HCT116 (cell line): ENCODE data around the gene ATP6V0D1. TPM values are rescaled to one million over a fixed set of nuclear protein-coding genes. Genes with fewer than 3 reads are reported as not detected.

Experiments
- ATAC-seq: fragments of 200-7000 bp; cut with Tn5 transposase; 2 replicates; pipeline ENCODE4 v1.9.1; 2020; ENCODE audit warnings: mild to moderate bottlenecking, moderate library complexity
- BruUV-seq: library from RNA; stranded (reverse); fragments of 400-500 nt; replicated peaks from 2 replicates; lab custom pipeline; 2021; lab: Mats Ljungman, UMichigan
- CTCF ChIA-PET: fragments of 300-600 bp; sonication (Branson Sonifier 250); formaldehyde crosslinking; loops from one replicate; lab custom pipeline; 2021; ENCODE audit warnings: antibody characterized with exemption; lab: Charles Lee
- POLR2A ChIA-PET: fragments of 300-600, 350-600 bp; sonication (Branson Sonifier 250); formaldehyde crosslinking; loops from one replicate; lab custom pipeline; 2021; ENCODE audit warnings: antibody characterized with exemption; lab: Charles Lee
- RAD21 ChIA-PET, 2 experiments: fragments of 300-600 bp; sonication (Branson Sonifier 250); formaldehyde crosslinking; loops; one replicate each; lab custom pipeline; 2023; ENCODE audit warnings: low total read pairs in 2 of 2; ENCODE audit not compliant: uncharacterized antibody in 2 of 2, unreplicated experiment in 2 of 2, low non-redundant PET in 1 of 2; lab: Charles Lee
- DNase-seq: peaks from one replicate; pipeline ENCODE4 v3.0.0-alpha.2; 2010; ENCODE audit warnings: low read depth, low spot score
- H2AFZ ChIP-seq: fragments of 200-600 bp; shearing (Covaris generic), sonication (generic); 2 replicates; pipeline ENCODE4 v1.6.1; 2017; ENCODE audit warnings: low read depth, mixed run types, mixed read lengths, antibody characterized with exemption, low read length; ENCODE audit not compliant: poor library complexity, severe bottlenecking
- H3K27ac ChIP-seq: 2 replicates; pipeline ENCODE4 v1.5.1; 2012; ENCODE audit warnings: low read depth, low read length
- H3K27me3 ChIP-seq: fragments of 200-600 bp; sonication (generic); 2 replicates; pipeline ENCODE4 v1.6.1; 2016; ENCODE audit warnings: mixed run types, low read length, mixed read lengths; ENCODE audit not compliant: insufficient read depth
- H3K36me3 ChIP-seq, 2 experiments: fragments of 200-500 bp in 1 of 2; fragments of 200-600 bp in 1 of 2; sonication (Bioruptor generic) in 1 of 2; sonication (generic) in 1 of 2; 2 replicates each; pipeline versions ENCODE4 v1.5.1 to v1.6.1; 2014 to 2016; ENCODE audit warnings: low read length in 2 of 2, inconsistent platforms in 1 of 2, mixed read lengths in 1 of 2, mixed run types in 1 of 2; ENCODE audit not compliant: insufficient read depth in 2 of 2, control insufficient read depth in 1 of 2
- H3K4me1 ChIP-seq, 2 experiments: fragments of 200-600 bp in 1 of 2; sonication (generic) in 1 of 2; 2 replicates each; pipeline versions ENCODE4 v1.5.1 to v1.6.1; 2012 to 2017; ENCODE audit warnings: low read length in 2 of 2, inconsistent platforms in 1 of 2, mild to moderate bottlenecking in 1 of 2, mixed read lengths in 1 of 2, mixed run types in 1 of 2, moderate library complexity in 1 of 2; ENCODE audit not compliant: insufficient read depth in 2 of 2, control insufficient read depth in 1 of 2
- H3K4me2 ChIP-seq: fragments of 200-600 bp; sonication (generic); 2 replicates; pipeline ENCODE4 v1.6.1; 2017; ENCODE audit warnings: mixed run types, low read length, mixed read lengths
- H3K4me3 ChIP-seq, 2 experiments: fragments of 200-600 bp in 1 of 2; sonication (generic) in 1 of 2; replicated peaks in 1 of 2; 2 replicates each; pipeline ENCODE4 v1.5.1; 2011 to 2016; ENCODE audit warnings: low read length in 2 of 2, control low read depth in 1 of 2, low read depth in 1 of 2, mild to moderate bottlenecking in 1 of 2, mixed read lengths in 1 of 2, mixed run types in 1 of 2
- H3K79me2 ChIP-seq: fragments of 200-600 bp; sonication (generic); 2 replicates; pipeline ENCODE4 v1.6.1; 2017; ENCODE audit warnings: mild to moderate bottlenecking, mixed run types, low read length, moderate library complexity, mixed read lengths; ENCODE audit not compliant: insufficient read depth
- H3K9ac ChIP-seq: fragments of 200-600 bp; sonication (generic); 2 replicates; pipeline ENCODE4 v1.6.1; 2016; ENCODE audit warnings: low read length, mixed read lengths
- H3K9me2 ChIP-seq: fragments of 200-600 bp; sonication (generic), shearing (Covaris generic); 2 replicates; pipeline ENCODE4 v1.6.1; 2017; ENCODE audit warnings: mixed run types, mild to moderate bottlenecking, moderate library complexity; ENCODE audit not compliant: insufficient read depth
- H3K9me3 ChIP-seq, 2 experiments: fragments of 200-500 bp in 1 of 2; fragments of 200-600 bp in 1 of 2; sonication (Bioruptor generic) in 1 of 2; sonication (generic) in 1 of 2; 2 replicates each; pipeline ENCODE4 v1.6.1; 2014 to 2017; ENCODE audit warnings: low read length in 2 of 2, mixed read lengths in 2 of 2, inconsistent platforms in 1 of 2, low read depth in 1 of 2, mild to moderate bottlenecking in 1 of 2, mixed run types in 1 of 2, moderate library complexity in 1 of 2; ENCODE audit not compliant: control insufficient read depth in 1 of 2, insufficient read depth in 1 of 2
- H4K20me1 ChIP-seq: fragments of 200-600 bp; sonication (generic), shearing (Covaris generic); 2 replicates; pipeline ENCODE4 v1.6.1; 2017; ENCODE audit warnings: mixed run types, mild to moderate bottlenecking, moderate library complexity; ENCODE audit not compliant: insufficient read depth
- SP1 ChIP-seq: IDR thresholded peaks from 2 replicates; pipeline ENCODE4 v1.6.1; 2012; ENCODE audit warnings: low read depth
- TCF7L2 ChIP-seq: IDR thresholded peaks from 2 replicates; pipeline ENCODE4 v1.7.0; 2011; ENCODE audit warnings: borderline replicate concordance, inconsistent platforms; ENCODE audit not compliant: insufficient read depth, insufficient read length; ENCODE audit errors: extremely low read depth
- YY1 ChIP-seq: IDR thresholded peaks from 2 replicates; pipeline ENCODE4 v1.6.1; 2011; ENCODE audit warnings: low read length, low read depth, moderate library complexity, mild to moderate bottlenecking; ENCODE audit not compliant: insufficient replicate concordance; ENCODE audit errors: extremely low read depth
- ZFX ChIP-seq: fragments of 450-650 bp; IDR thresholded peaks from 2 replicates; pipeline ENCODE4 v1.6.1; 2017
- ZNF274 ChIP-seq: fragments of 200-500 bp; sonication (Bioruptor generic); IDR thresholded peaks from 2 replicates; pipeline ENCODE4 v1.6.1; 2014; ENCODE audit warnings: mild to moderate bottlenecking, low read depth, low read length, inconsistent platforms
- intact Hi-C: fragments of 100-400 bp; cut with micrococcal nuclease; formaldehyde crosslinking; loops from 2 replicates; pipeline ENCODE4 v1.10.0; 2022
- total RNA-seq: library from RNA; stranded (reverse); gene quantifications from one replicate; pipeline ENCODE4 v1.2.1, GENCODE V29; 2021; ENCODE audit not compliant: unreplicated experiment
- TF ChIP-seq, protein P1 (sequence below): IDR thresholded peaks from 2 replicates; pipeline ENCODE4 v1.6.1; 2011; ENCODE audit warnings: mild to moderate bottlenecking, low read length, moderate library complexity; ENCODE audit not compliant: insufficient replicate concordance; ENCODE audit errors: extremely low read depth

Gene ATP6V0D1
- total RNA-seq, 1 experiment from 2014 or later: 36.6 TPM

- Histone ChIP-seq H3K27me3 (no peaks in the 10 kb centered on the region), H3K9me2 (no peaks in the 10 kb centered on the region), H3K4me2 (no peak overlapping the region), H3K4me1 (peaks cover 6 to 15% of the 10 kb centered on the region in 2 experiments; a peak in 3 of 4 replicates), H4K20me1 (no peaks in the 10 kb centered on the region), H3K79me2 (no peaks in the 10 kb centered on the region), H3K27ac (no peak overlapping the region), H3K4me3 (no peak overlapping the region), H3K36me3 (peaks cover 0 to 7% of the 10 kb centered on the region in 2 experiments; a peak in 1 of 4 replicates), H3K9me3 (no peaks in the 10 kb centered on the region), H2AFZ (no peak overlapping the region), H3K9ac (no peak overlapping the region)
- POLR2A ChIA-PET: no interaction called here
- TF ChIP-seq ZNF274 (no peak), ZFX (no peak), YY1 (no peak)
- CTCF ChIA-PET: interaction anchor here (0.8 to 1.4 kb wide), 3 partner anchors 12 to 580 kb away, joined by 3 to 4 read pairs (median 4); no protein-coding TSS in a partner anchor
- intact Hi-C loops: no loop called here
- ATAC-seq: no peak
- DNase-seq: no peak
- BruUV-seq: no TSS peak
- RAD21 ChIA-PET: no interaction called here
Measured at GRCh38 chr16:67435758-67436164, 45.2 kb downstream of the ATP6V0D1 start.

DNA sequence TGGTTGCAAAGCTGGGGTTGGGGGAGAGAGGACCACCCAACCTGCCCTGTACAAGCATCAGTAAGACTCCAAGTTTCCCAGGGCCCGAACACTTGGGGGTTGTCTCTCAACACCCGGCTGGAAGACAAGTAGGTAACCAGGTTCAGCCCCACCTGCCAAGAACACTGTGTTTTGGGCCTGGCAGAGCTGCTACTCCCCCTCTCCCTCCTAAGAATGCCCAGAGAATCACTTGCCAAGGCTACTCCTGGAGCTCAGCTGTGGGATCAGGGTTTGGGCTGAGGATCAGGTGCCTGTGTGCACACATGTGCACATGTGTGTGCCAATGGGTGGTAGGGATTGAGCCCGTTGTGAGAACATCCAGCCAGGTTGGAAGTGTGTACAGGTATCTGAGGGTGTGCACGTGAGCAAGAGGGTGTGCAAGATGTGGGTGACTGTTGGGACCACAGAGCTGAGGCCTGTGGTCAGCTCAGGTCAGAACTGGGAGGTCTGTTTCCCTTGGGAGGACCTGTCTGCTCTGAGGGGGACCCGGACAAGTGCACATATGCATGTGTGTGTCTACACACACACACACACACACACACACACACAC, 47.7 kb downstream of the ATP6V0D1 start:
- no TSS peak for BruUV-seq
- Histone ChIP-seq H3K4me1 (peaks cover 6 to 40% of the 10 kb centered on the region in 2 experiments; a peak in 3 of 4 replicates), H3K9ac (no peak overlapping the region)

More for the DNA sequence above, 47.7 kb downstream of the ATP6V0D1 start:
- no peak overlapping the region for H3K4me3 ChIP-seq
- H3K79me2 ChIP-seq: no peaks in the 10 kb centered on the region
- H3K27me3 ChIP-seq: no peaks in the 10 kb centered on the region
- intact Hi-C loops: no loop called here
- no peaks in the 10 kb centered on the region for H4K20me1 ChIP-seq
- H3K4me2 ChIP-seq: no peak overlapping the region
- peaks cover 0 to 4% of the 10 kb centered on the region in 2 experiments; a peak in 1 of 4 replicates for H3K36me3 ChIP-seq
- no peak for ATAC-seq
- no peak overlapping the region for H2AFZ ChIP-seq
- ChIA-PET CTCF (interaction anchor here (0.9 kb wide), 1 partner anchor 14 kb away, joined by 4 read pairs; no protein-coding TSS in a partner anchor), RAD21 (no interaction called here), POLR2A (no interaction called here)
- no peaks in the 10 kb centered on the region for H3K9me3 ChIP-seq
- no peaks in the 10 kb centered on the region for H3K9me2 ChIP-seq
- TF ChIP-seq SP1: no peak
- TF ChIP-seq, protein P1, sequence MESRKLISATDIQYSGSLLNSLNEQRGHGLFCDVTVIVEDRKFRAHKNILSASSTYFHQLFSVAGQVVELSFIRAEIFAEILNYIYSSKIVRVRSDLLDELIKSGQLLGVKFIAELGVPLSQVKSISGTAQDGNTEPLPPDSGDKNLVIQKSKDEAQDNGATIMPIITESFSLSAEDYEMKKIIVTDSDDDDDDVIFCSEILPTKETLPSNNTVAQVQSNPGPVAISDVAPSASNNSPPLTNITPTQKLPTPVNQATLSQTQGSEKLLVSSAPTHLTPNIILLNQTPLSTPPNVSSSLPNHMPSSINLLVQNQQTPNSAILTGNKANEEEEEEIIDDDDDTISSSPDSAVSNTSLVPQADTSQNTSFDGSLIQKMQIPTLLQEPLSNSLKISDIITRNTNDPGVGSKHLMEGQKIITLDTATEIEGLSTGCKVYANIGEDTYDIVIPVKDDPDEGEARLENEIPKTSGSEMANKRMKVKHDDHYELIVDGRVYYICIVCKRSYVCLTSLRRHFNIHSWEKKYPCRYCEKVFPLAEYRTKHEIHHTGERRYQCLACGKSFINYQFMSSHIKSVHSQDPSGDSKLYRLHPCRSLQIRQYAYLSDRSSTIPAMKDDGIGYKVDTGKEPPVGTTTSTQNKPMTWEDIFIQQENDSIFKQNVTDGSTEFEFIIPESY: no peak
- TF ChIP-seq TCF7L2: no peak
- H3K27ac ChIP-seq: no peak overlapping the region
- DNase-seq: no peak
